ENCODE data around the gene PSG7.
"Not testable (repeated sequence)": the region's sequence is repeated elsewhere in the genome, so short reads cannot be mapped to it uniquely, and the experiment has no call there.

The PSG7 gene
- total RNA-seq: 0.05 to 0.09 reads per million in 2 donors

DNA sequence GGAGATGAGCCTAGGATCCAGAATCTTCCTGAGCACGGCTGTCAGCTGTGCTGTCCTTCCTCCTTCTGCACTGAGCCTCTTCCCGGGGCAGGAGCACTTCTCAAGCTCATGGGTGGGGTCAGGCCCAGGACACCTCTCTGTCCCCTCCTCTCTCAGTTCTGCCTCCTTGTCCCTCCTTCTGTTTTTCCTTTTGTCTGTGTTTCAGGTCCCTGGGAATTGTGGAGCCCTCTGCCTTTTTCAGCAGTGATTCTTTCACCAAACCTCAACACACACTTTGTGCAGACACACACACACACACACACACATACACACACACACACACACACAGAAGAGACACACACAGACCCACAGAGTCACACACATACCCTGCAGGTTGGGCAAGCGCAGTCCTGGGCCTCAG is at the start of gene PSG7:
Gene PSG7 (minus strand): TSS at position 101 of the 400 bp plus-strand sequence. CDS start 131 bp downstream, outside the sequence.
- DNase-seq: not testable (repeated sequence)

DNA sequence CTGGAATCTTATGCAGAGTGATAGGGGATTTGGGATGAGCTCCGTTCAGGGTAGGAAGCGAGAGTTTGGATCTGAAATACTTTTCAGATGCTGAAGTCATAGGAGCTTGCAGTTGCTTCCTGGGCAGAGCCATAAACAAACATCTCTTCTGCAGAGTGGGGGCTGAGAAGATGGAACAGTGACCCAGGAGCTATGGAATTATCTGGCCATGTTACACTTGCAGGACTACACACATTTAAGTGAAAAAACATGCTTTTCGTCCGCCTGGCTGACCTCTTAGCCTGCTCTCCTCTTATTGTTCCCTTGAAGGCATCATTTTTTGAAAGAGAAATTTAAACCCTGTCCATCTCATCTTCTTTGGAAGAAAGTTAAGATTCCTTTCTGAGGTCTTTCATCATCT is 48.6 kb upstream of the PSG7 start:
- DNase-seq: no peak

DNA sequence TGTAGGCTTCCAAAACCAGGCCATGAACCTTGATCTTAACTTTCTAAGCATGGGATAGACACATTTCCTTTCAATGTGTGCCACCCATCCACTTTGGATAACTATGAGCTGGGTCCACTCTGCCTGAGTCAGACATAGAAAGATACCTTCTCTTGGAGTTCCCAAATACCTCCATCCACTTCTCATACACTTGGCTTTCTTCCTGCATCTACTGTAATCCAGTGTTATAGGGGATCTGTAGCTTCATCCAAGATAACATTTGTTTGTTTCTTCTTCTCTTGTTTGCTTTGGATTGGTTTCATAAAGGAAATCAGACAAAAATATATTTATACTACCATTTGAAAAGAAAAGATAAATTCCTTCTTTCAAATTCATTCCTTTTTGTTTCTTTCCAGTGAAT is 45.1 kb upstream of the PSG7 start:
- DNase-seq: not testable (repeated sequence)

DNA sequence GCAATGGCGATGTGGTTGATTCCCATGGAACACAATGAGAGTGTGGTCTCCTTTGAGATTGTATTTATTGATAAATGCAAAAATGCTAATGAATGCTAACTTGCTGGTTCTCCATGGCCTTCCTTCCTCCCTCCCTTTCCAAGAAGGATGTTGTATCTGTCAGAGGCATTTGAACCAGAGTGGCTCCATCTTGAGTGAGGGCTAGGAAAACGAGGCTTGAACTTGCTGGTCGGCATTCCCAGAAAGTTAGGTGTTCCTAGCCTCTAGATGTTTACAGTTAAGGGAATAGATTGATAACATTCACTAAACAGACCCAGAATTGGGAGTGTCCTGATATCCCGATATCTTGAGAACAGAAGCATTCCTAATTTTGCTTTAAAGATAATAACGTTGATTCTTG is 34.4 kb upstream of the PSG7 start:
- not testable (repeated sequence) for DNase-seq

DNA sequence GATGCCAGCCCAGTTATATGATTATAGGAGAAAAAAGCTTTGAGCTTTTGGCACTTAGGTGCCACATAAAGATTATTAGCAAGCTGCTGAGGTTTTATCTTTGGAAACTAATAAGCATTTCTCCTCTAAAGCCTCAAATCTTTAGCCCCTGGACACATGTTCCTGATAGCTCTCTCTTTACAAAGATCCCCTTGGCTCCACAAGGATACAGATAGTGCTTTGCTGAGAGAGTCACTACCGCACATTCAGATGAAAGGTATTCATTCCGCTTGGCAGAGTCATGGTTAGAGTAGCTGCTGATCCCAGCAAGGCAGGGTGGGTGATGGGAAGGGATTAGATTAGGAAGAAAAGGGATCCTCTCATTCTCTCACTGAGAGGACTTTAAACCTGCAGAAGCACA is 28.2 kb upstream of the PSG7 start:
- DNase-seq: no peak

DNA sequence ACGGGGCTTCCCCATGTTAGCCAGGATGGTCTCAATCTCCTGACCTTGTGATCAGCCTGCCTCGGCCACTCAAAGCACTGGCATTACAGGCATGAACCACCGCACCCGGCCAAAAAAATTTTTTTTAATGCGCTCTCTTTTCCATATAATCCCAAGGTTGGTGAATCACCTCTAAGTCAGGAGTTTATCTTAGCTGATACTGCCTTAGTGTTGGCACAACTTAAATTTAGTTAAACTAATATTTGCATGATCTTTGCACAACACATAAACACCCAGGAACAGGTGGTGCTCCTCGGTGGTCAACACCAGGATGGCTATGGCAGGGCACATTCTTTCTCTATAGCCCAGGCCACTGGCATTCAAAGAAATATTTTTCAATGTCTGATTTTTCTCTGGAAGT is 24.1 kb upstream of the PSG7 start:
- no peak for DNase-seq

DNA sequence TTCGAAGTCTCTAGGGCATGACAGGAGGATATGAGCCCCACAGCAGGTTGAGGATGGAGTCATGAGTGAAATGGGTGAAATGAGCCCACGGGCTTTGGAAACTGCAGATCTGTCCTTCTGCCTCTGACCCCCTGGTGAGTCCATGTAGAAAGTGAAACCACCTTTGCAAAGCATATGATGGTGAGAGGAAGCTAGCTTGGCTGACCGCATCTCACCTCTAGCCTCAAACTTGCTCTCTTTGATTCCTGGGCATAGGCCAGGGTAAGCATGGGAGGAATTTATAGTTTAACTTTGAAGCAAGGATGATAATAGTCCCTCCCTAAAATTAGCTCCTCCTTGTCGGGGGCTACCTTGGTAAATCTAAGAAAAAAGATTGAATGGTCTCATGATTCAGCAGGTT is 15.1 kb upstream of the PSG7 start:
- not testable (repeated sequence) for DNase-seq

DNA sequence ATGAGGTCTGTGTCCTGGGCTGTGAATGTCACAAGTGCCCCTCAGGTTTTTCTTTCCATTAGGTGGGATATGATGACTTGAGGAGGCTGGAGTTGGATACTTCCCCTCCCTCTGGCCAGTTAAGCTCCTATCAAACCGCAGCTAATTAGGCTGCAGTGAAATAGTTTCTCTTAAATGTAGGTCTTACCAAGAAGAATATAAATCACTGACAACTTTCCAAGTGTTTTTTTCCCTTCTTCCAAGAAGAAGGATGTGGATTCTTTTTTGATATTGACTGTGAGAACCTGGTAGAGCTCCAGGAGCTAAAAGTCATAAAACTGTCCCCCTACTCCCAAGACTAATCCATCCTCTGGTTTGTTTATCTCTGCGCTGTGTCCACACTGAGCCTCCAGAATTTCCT is 14.5 kb upstream of the PSG7 start:
- not testable (repeated sequence) for DNase-seq

DNA sequence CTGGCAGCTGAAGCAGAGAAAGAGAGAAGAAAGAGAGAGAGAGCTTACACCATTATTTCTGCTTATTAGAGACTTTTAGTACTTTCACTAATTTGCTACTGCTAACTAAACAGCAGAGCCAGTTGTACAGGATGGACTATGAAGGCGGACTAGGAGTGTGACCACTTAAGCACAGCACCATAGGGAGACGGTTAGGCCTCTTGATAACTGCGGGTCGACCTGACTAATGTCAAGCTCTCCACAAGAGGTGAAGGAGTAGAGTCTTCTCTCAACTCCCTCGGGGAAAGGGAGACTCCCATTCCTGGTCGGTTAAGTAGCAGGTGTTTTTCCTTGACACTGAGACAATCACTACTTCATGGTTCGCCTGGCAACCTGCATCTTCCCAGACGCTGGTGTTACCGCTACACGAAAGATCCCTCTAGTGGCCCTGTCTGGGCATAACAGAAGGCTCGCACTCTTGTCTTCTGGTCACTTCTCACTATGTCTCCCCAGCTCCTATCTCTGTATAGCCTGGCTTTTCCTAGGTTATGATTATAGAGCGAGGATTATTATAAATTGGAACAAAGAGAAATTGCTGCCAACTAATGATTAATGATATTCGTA is 5.3 kb upstream of the PSG7 start:
- DNase-seq: no peak

DNA sequence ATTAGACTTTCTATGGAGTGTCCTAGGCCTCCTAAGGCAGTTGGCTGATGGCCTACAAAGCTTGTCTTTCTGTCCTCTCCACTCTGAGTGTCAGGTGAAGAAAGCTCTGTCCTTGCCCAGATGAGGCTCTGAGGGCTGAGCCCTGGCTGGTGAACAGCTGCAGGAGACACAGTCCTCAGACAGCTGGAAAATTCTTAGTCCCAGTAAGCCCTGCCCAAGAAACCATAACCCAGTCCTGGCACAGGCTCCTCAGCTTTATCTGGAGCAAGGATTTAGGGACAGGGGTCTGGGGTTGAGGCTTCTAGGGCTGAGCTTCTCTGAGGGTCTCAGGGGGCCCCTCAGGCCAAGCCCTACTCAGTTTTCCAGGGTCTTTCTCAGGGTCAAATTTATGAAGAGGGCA is 2.3 kb downstream of the PSG7 start:
- not testable (repeated sequence) for DNase-seq

DNA sequence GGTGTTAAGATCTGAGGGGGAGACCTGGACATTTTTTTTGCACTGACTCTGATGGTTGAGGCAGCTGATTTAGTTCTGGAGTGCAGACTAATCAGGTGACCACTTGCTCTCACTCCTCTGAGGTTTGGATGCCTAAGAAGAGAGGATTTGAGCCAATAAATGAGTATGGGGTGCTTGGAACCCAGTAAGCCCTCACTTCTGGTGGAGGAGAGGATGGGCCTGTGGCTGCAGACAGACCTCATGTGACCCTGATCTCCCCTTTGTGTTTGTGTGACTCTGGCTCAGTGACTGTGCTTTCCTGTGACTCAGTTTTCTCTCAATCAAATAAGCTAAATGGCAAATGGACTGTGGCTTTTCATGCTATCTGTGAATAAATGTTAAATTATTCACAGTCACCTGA is 2.8 kb downstream of the PSG7 start:
- DNase-seq: not testable (repeated sequence)

DNA sequence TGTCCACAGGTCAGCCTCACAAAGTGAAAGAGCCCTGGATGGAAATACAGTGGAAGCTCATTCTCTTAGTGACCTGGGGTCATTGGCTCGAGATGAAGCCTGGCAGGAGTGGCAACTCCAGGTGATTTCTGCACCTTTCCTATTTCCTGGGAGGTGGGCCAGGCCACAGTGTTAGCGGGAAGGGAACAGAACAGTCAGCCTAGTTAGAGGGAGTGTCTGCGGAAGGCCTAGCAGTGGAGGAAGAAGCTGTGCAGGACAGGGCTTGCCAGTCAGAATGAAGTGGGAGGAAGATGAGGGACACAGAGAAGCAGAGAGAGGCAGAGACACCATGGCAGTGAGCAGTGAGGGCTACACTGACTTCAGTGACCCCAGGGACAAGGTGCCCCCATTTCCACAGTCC is 3.6 kb downstream of the PSG7 start:
- not testable (repeated sequence) for DNase-seq

DNA sequence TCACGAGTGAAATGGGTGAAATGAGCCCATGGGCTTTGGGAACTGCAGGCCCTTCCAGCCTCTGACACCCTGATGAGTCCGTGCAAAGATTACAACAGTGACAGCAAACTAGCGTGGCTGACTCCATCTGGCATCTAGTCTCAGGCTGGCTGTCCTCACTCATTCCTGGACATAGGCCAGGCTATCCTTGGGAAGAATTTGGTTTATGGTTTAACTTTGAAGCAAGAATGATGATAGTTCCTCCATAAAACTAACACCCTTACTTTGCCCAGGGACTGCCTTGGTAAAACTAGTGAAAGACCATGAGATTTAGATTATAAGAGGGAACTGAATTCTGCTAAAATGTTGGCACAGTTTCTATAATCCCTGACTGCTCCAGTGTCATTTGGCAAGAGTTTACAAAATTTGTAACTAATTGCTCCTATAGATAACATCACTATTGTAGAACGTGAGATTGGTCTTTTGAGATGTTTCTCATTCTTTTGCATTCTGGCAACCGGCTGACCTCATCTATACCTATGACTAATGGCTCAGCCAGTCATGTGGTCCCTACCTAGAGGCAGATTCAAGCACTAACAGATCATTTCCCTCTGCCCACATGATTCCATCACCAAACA is 4.4 kb downstream of the PSG7 start:
- not testable (repeated sequence) for DNase-seq

DNA sequence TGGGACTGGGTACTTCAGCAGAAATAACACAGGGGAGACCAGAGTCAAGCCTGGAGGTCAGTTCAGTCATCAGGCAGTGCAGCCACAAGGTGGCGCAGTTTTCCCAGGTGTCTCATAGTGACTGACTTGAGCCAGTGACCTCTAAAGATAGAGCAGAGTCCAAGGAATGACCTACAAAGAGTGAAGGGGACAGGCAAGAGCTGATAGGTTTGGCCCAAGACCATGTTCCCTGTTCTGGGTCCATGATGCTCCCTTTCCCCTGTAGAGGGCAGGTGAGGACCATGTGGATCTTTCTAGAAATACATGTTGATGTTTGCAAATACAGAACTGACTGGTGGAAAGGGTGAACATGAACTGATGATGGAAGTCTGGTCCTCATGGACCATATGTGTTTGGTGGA is 6.8 kb downstream of the PSG7 start:
- not testable (repeated sequence) for DNase-seq

DNA sequence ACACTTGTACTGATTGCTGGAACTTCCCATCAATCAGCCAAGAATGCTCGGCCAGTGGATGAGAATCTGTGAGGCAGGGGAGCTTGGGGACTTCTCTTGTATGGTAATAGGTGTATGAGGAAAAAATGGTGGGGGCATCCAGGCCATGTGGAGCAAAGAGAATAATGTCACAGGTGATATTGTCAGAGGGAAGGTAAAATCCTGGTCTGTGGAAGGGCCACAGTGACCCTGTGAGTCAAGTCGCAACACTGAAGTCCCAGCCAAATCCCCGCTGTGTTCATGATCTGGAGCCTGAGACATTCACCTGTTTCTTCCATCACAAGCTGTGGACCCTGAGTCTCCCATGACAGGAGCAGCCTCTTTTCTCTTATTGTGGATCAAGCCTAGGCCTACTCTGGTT is 8.1 kb downstream of the PSG7 start:
- no peak for DNase-seq

DNA sequence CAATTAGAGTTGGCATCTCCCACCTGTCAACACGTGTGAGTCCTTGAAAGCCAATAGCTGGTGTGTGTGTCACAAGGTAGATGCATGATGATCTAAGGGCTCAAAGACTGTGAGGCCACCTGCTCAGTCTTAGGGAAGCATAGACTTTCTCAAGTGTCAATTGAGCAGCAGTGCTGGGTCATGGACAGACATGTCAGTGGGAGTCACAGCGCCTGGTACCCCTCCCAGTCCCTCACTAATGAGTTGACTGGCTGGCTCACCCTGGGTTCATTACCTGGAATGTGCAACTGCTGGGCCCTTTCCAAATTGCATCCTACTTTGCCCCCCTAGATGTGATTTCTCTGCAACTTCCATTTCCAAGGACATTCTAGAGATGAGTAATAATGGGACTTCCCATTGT is 10.2 kb downstream of the PSG7 start:
- DNase-seq: no peak

DNA sequence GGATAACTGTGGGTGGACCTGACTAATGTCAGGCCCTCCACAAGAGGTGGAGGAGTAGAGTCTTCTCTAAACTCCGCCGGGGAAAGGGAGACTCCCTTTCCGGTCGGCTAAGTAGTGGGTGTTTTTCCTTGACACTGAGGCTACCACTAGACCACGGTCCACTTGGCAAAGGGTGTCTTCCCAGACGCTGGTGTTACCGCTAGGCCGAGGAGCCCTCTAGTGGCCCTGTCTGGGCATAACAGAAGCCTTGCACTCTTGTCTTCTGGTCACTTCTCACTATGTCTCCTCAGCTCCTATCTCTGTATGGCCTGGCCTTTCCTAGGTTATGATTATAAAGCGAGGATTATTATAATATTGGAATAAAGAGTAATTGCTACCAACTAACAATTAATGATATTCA is 13.9 kb downstream of the PSG7 start:
- not testable (repeated sequence) for DNase-seq

DNA sequence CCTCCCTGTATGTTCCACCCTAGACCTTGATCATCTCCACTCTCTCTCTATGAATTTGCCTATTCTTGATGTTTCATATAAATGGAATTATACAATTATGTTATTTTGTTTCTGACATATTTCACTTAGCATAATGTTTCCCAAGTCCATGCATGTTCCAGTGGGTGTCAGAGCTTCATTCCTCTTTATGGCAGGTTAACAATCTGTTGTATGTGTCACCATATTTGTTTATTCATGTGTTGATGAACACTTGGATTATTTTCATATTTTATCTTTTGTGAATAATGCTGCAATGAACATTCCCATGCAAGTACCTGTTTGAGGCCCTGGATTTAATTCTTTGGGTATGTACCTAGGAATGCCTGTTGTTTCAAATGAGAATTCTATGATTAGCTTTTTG is 16.0 kb downstream of the PSG7 start:
- not testable (repeated sequence) for DNase-seq

DNA sequence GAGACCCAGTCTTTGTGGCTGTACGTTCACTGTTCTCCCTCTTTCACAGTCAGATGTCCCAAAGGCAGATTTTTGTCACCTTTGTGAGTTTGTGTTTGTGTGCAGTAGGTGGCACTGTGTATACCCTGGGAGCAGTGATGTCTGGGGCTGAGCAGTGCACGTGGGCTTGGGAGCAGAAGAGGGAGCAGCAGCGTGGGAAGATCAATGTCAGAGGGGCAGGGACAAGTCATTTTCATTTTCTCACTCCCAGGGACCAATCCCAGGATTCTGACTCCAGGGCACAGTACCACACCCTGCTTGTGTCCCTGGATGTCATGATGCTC is 17.3 kb downstream of the PSG7 start:
- DNase-seq: no peak

DNA sequence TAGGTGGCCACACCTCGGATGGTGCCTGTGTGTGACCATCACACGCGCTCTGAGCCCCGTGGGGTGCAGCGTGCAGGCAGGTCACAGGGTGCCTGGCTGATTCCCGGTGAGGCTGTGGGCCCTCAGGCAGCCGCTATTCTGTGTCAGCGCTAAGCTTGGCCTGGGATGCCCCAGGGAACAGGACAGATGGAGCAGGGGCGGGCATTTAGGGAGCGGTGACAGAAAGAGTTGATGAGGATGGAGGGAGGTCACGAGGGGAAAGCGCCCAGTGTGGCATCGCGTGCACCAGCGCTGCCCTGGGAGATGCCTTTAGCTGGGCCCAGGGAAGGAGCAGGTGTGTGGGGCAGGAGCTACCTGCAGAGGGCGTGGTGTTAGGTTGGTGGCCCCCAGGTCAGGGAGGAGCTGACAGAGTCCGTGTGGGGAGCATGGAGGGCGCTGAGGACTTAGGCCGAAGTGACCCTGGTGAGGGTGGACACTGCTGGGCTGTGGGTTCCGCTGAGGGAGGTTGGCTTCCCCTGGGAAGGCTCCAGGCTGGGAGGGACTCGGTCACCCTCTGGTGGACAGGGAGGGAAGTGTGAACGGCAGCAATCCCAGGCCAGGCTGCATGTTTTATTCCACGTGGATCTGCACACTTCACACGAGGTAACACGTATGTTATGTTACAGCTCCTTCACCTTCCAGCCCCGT is 17.8 kb downstream of the PSG7 start:
- DNase-seq: not testable (repeated sequence)

DNA sequence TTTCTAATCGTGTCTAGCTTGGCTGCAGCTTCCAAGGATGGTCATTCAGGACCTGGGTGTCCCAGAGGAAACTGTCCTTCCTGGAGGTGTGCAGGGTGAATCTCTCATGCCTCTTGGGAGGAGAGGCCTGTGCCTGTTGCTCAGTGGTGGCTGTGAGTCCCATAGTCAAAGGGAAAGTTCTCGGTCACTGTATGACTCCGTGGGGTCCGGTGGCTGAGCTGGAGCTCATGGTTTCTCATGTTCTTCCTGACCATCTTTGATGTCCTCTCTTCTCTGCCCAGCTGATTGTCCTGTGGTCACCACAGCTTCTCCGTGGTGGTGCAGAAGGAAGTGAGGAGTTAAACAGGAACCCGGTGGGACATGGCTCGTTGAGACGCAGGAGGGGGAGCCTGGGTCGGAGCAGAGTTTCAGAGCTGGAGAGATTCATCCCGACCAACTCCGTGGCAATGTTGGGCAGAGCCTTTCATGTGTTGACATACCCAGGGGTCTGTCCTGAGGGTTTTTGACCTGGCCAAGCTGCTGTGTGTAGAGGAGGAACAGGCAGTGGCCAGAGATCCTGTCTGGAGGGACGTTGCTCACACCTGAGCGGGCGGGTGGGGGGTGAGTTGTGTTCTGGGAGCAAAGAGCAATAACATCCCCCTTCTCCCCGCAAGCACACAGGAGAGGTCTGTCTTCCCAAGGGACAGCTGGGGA is 18.5 kb downstream of the PSG7 start:
- not testable (repeated sequence) for DNase-seq

DNA sequence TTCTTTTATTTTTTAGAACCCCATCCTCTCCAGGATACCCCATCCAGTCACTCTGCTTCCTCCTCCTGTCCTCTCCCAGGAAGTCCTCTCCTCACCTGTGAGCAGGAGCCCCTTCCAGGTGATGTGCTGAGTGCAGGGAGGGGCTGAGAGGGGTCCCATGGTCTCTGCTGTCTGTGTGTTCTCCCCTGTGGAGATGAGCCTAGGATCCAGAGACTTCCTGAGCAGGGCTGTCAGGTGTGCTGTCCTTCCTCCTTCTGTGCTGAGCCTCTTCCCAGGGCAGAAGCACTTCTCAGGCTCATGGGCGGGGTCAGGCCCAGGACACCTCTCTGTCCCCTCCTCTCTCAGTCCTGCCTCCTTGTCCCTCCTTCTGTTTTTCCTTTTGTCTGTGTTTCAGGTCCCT is 19.4 kb downstream of the PSG7 start, which contains the start of gene PSG6:
Gene PSG6 (minus strand): TSS at position 261 of the 400 bp plus-strand sequence. CDS start 102 bp downstream, at position 159.
- not testable (repeated sequence) for DNase-seq

DNA sequence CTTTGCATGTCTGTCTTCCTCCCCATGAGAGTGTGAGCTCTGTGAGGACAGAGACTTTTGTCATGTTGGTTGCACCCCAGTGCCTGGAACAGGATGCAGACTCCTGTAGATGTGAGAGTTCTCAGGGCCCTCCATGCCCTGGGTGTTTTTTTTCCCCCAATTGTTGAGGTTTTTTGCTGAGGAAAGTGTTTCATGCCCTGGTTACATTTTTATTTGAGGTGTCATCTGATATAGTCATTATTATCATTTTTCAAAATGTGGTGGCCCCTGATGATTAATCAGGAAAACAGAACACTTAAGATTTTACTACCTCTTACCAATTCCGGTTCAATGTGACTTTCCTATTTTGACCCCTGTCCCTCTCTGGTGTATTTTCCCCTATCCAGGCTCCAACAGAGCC is 20.1 kb downstream of the PSG7 start:
- DNase-seq: not testable (repeated sequence)

DNA sequence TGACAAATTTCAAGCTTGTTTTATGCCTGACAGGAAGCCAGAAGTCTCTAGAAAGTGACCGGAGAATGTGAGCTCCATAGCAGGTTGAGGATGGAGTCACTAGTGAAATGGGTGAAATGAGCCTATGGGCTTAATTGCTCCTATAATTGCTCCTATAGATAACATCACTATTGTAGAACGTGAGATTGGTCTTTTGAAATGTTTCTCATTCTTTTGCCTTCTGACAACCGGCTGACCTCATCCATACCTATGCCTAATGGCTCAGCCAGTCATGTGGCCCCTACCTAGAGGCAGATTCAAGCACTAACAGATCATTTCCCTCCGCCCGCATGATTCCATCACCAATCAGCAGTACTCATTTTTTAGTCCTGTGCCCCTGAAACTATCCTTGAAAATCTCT is 23.5 kb downstream of the PSG7 start:
- DNase-seq: not testable (repeated sequence)
